GM19023 (cell line): Measurements from ENCODE around the gene LRIG3.
"Not testable (repeated sequence)": the region's sequence is repeated elsewhere in the genome, so short reads cannot be mapped to it uniquely, and the experiment has no call there.

Source experiments
- ATAC-seq: cut with Tn5 transposase; IDR thresholded peaks from one replicate; pipeline ENCODE4 v1.9.1; 2021; ENCODE audit warnings: mild to moderate bottlenecking, moderate library complexity; ENCODE audit not compliant: unreplicated experiment

The LRIG3 gene

GRCh38 chr12:58907391-58907790, 12.9 kb downstream of the LRIG3 start:
- ATAC-seq = no peak

- no peak for ATAC-seq
Observed at GRCh38 chr12:58906917-58907316, 13.4 kb downstream of the LRIG3 start.

- ATAC-seq = no peak
Observed at GRCh38 chr12:58905422-58905821, 14.9 kb downstream of the LRIG3 start.

- not testable (repeated sequence) for ATAC-seq
Observed at GRCh38 chr12:58902726-58903125, 17.6 kb downstream of the LRIG3 start.

GRCh38 chr12:58901664-58902063, 18.6 kb downstream of the LRIG3 start:
- no peak for ATAC-seq

GRCh38 chr12:58897969-58898368, 22.3 kb downstream of the LRIG3 start:
- ATAC-seq = no peak

GRCh38 chr12:58896278-58896677, 24.0 kb downstream of the LRIG3 start:
- no peak for ATAC-seq

GRCh38 chr12:58895053-58895452, 25.3 kb downstream of the LRIG3 start:
- no peak for ATAC-seq

- ATAC-seq = no peak
Observed at GRCh38 chr12:58894040-58894439, 26.3 kb downstream of the LRIG3 start.

GRCh38 chr12:58893495-58893894, 26.8 kb downstream of the LRIG3 start:
- no peak for ATAC-seq

- ATAC-seq = no peak
Observed at GRCh38 chr12:58889557-58889956, 30.7 kb downstream of the LRIG3 start.

GRCh38 chr12:58888131-58888783, 32.0 kb downstream of the LRIG3 start:
- no peak for ATAC-seq

GRCh38 chr12:58887068-58887467, 33.2 kb downstream of the LRIG3 start:
- no peak for ATAC-seq

GRCh38 chr12:58886474-58886873, 33.8 kb downstream of the LRIG3 start:
- ATAC-seq = no peak

GRCh38 chr12:58884916-58885315, 35.4 kb downstream of the LRIG3 start:
- no peak for ATAC-seq

- ATAC-seq = peak; percentile 68
Observed at GRCh38 chr12:58883576-58884334, 36.5 kb downstream of the LRIG3 start.

- no peak for ATAC-seq
Observed at GRCh38 chr12:58882826-58883225, 37.5 kb downstream of the LRIG3 start.

- no peak for ATAC-seq
Observed at GRCh38 chr12:58881816-58882215, 38.5 kb downstream of the LRIG3 start.

GRCh38 chr12:58880639-58881038, 39.7 kb downstream of the LRIG3 start:
- ATAC-seq = no peak

- no peak for ATAC-seq
Observed at GRCh38 chr12:58877243-58877743, 43.0 kb downstream of the LRIG3 start.

- no peak for ATAC-seq
Observed at GRCh38 chr12:58873496-58873895, 46.8 kb downstream of the LRIG3 start.

GRCh38 chr12:58871556-58871955, 48.7 kb downstream of the LRIG3 start:
- ATAC-seq = no peak
